ENCODE data around the gene COG5.

Gene COG5

DNA sequence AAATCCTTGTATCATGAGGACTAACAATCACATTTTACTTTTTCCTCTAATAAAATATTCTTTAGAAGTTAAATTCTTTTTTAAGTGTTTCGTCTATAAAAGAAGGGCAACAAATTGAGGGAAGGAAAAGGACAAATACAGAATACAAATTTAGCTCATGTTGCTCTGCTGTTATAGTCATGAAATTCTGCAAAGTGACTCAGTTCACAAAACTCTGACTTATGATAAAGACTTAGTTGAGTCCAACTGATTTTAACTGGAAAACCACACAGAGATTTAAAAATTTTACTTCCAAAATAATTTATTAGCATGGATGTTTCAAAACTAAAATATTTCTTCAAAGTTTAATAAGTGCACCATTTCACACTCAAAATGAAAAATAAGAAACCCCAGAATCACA is 168.9 kb downstream of the COG5 start:
- no peak for DNase-seq (ENCODE audit: low read depth in 2 of 2, low spot score in 1 of 2)

DNA sequence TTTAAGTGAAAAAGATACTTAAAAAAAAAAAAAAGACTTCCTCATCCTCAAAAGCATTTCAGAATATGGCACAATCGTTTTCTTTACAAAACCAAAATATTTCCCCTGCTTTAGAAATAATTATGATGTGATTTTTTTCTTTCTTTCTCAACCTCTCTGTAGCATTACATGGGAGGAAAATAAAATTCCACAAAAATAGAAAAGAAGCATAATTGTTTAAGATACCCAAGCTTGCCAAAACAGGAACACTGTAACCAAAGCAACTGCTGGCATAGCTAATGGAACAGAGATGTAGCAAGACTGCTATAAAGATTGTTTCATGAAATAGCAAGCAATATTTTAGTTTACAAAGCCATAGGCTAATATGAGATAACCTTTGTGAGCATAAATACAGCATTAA is 169.4 kb downstream of the COG5 start:
- no peak for DNase-seq (ENCODE audit: low read depth in 2 of 2, low spot score in 1 of 2)

DNA sequence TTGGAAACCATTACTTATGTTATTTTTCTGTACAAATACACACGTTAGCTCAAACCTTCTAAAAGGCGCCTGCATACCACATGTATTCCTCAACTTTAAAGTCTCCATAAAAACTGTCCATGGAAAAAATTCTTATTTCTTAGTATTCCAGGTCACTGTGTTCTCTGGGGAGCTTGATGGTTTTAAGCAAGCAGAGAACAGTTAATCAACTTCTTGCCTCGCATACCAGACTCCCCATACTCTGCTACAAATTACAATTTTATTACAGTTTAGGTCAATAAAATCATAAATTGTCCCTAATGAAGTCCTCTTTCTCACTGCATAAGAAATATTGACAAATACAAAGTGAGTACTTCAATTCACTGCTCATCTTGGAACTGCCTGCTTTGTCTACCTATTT is 170.9 kb downstream of the COG5 start:
- DNase-seq (ENCODE audit: low read depth in 2 of 2, low spot score in 1 of 2), result no peak

DNA sequence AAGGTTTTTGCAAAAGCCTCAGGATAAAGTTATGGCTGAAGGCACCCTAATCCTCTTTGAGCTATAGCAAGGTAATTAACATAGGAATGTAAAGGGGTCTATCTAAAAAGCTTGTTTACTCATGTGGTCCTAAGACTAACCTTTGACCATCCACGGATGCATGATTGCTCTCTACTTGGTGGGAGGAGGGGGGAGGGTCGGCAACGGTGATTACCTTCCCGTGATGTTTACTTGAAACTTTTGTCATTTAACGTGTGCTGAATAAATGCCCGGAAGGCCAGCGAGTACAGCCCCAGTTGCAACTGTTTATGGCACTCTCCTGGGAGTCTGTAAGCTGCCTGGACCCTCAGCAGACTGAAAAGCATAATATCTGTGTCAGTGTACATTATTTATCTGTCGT is 172.8 kb downstream of the COG5 start:
- DNase-seq (ENCODE audit: low read depth in 2 of 2, low spot score in 1 of 2), result no peak

DNA sequence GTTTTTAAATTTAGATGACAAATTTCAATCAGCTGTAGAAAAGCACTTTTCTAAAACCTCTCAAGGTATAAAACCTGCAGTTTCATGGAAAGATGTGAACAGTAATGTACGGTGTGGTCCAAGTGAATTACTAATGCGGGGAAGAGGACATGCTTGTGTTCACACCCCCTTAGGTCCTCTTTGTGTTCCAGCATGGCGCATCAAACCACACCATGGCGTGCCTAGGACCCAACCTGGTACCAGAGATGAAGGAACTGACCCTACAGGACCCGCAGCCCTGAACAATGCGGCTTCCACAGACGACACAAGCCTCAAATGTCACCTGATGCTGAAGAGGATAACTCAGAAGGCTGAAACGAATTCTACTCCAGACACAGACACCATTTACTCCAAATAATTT is 175.1 kb downstream of the COG5 start:
- no peak for DNase-seq (ENCODE audit: low read depth in 2 of 2, low spot score in 1 of 2)

DNA sequence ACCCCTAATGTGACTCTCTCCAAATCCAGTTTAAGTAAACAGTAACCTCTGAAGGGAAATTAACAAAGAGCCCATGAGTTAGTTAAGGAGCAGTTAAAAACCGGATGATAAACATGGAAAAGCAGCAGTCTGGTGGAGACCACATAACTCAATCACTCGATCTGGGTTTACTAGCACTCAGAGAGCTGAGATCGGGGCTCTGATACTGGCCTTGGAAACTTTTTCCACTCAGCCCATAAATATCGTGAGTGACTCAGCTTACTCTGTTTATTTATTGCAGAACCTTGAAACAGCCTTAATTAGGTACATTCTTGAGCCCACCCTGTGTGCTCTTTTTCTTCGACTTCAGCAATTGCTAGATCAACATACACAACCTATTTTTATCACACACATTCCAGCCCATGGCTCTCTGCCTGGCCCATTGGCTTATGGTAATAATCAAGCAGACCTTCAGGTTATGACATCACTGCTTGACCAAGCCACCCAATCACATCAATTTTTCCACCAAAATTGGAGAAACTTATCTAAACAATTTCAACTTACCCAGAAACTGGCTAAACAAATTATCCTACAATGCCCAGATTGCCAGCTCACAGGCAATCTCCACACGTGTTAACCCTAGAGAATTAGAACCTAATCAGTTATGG is 176.0 kb downstream of the COG5 start:
- no peak for DNase-seq (ENCODE audit: low read depth in 2 of 2, low spot score in 1 of 2)

DNA sequence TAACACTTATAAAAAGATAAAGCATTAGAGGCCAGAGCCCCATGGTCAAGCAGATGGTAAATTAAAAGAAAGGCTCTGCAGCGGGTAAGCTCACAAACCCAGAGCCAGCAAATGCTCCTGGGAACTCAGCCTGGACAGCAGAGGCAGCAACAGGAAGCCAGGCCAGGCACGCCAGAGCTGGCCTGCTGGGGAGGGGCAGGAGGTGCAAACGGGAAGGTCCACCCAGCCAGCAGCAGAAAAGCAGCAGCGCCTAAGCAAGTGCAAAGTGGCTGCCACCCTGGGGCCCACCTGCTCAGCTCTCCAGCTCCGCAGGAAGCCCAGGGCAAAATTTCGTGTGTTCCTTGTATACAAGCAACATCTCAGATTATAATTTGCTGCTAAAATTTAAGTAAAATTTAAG is 176.6 kb downstream of the COG5 start:
- no peak for DNase-seq (ENCODE audit: low read depth in 2 of 2, low spot score in 1 of 2)

DNA sequence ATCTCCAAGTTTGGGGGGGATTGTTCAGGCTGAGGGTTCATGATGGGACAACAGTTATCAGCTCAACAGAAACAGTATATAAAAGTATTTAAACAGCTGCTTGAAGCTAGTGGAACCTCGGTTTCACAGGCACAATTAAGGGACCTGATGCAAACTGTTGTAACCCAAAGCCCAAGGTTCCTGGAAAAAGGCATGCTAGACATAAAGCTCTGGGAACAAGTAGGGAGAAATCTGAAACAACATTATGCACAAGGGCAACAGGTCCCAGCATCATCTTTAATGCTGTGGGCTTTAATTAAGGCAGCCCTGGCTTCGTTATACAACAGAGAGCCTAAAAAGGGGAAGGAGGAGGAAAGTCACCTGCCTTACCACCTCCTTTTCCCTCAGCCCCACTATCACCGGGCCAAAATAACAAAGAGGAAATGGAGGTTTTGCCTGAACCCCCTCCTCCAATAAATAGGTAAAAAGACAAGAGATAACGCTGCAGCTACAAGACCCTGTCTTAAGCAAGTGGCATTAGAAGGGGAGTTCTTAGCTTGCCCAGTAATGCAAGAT is 177.1 kb downstream of the COG5 start:
- DNase-seq (ENCODE audit: low read depth in 2 of 2, low spot score in 1 of 2), result no peak

DNA sequence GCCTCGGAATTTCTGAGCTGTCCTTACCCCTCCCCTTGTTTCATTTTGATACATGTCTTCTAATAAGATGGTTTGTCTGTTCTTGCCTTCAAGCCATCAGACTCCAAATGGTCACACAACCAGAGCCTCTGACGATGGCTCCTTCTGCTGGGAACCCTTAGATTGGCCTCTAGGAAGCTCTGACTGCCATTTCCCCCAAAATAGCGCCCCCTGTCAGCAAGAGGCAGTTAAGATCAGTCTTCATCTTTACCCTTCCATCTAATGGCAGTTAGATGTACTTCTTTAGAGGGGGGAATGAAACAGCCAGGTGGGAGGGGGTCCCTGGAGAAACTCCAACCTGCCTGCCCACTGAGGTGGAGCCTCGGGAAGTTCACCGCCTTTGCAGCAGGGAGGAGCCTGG is 179.7 kb downstream of the COG5 start:
- DNase-seq (ENCODE audit: low read depth in 2 of 2, low spot score in 1 of 2), result no peak

DNA sequence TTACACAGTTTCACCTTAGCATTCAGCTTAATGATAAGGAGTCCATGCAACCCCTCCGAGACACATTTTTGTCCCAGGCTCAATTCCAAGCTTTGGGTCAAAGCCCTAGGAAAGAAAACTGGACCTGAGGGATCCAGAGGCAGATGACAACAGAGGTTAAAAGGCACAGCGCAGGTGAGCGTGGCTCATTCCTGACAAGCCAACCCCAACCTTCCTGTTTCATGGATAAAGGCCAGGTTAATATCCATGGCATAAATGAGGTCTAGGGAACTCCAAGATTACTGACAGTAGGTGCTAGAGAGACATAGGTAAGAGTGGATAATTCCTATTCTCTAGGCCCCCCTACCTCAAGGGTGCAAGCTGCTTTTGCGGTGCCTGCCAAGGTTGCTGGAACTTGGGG is 180.5 kb downstream of the COG5 start:
- DNase-seq (ENCODE audit: low read depth in 2 of 2, low spot score in 1 of 2), result no peak

DNA sequence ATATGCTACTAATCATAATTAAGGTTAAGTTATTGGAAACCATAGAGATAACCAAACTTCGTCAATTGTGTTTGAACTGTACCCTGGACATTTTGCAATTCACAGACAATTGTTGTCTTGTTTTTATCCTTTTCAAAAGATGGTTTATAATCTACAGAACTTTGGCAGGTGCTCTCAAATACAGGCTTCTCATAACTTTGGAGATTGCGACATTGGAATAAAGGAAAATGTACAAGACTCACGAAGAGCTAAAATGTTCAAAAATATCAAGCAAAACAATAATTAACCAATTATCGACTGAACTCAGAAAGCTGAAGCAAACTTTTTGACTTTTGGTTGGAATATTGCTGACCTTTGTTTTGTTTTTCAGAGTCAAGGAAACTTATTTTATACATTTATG is 182.3 kb downstream of the COG5 start:
- no peak for DNase-seq (ENCODE audit: low read depth in 2 of 2, low spot score in 1 of 2)

DNA sequence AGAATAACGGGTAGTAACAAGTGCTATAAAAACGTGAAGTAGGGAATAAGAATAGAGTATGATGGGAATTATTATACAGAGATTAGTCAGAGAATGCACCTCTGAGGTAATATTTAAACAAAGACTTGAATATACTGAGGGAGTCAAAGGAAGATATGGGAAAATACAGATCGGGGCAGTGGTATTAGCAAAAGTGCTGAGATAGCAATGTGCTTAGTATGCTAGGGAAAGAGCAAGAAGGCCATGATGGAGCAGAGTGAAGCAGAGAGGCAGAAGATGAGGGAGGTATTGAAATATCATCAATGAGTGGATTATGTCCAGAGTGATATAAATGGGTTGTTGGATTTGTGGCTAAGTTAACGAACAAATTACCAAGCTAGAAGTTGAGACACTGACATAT is 190.4 kb downstream of the COG5 start:
- DNase-seq (ENCODE audit: low read depth in 2 of 2, low spot score in 1 of 2), result no peak

DNA sequence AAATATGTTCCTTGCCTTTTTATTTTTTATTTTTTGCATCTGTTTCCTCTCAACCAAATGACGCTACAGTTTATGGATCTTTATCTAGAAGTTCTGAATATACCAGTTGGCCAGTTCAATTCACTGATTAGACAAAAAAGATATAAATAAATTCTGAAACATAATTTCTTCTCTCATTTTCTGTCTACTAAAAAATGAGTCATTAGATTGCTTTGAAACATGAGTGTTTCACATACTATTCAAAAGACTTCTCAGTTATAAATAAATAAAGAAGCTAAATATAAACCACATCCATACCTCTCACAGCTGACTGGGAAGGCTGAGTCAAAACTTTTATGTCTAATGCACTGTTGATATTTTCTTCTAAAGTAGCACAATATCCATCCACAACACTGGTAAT is 191.4 kb downstream of the COG5 start:
- DNase-seq (ENCODE audit: low read depth in 2 of 2, low spot score in 1 of 2), result no peak

DNA sequence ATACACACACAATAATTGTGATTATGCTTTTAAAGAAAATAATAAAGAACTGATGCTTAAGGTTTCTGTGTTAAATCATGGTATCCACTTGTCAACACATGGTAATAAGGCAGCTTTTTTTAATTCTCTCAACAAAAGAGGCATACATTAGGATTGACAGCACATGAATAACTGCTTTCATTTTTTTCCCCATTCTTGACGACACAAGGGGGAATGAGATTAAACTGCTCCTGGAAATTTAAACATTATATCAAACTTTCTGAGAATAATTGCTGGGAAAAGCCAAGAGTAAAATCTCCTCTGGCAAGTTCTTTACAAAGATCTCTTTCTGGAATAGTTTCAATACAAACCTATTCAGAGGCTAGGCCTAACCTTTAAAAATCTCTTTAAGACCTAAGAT is 192.9 kb downstream of the COG5 start:
- DNase-seq (ENCODE audit: low read depth in 2 of 2, low spot score in 1 of 2), result no peak

DNA sequence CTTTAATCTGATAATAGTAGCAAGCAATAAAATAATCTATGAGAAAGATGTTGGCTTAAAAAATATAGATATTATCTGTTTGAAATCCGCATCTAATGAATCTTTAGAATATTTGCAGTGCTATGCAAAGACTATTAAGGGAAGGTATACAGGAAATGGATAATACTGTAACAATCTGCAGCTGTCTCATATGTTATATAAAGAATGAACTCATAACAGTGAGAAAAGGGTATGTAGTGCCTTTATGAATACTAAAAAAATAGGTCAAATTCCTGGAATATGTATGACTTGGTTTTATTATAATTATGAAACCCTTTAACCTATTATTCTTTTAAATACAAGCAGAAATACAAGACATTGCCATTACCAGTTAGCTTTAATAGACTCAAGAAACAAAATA is 198.9 kb downstream of the COG5 start:
- no peak for DNase-seq (ENCODE audit: low read depth in 2 of 2, low spot score in 1 of 2)

DNA sequence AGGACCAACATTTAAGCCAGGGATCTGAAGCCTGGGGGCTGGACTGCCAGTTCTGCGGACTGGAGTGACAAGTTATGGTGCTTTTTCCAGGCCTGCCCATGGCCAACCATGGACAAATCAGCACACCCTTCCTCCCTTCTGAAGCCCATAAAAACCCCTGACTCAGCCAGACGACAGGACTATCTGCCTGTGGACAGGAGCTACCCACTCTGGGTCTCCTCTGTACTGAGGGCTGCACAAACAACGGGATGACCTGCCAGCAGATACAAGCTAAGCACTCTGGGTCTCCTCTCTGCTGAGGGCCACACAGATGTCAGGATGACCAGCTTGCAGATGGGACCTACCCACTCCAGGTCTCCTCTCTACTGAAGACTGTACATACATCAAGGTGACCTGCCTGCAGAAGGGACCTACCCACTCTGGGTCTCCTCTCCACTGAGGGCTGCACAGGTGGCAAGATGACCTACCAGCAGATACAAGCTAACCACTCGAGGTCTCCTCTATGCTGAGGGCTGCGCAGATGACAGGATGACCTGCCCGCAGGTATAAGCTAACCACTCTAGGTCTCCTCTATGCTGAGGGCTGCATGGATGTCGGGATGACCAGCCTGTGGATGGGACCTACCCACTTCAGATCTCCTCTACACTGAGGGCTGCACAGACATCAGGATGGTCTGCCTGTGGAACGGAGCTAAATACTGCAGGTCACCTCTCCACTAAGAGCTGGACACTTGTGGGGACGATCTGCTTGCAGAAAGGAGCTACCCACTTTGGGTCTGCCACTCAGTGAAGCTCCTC is 204.0 kb downstream of the COG5 start:
- no peak for DNase-seq (ENCODE audit: low read depth in 2 of 2, low spot score in 1 of 2)

DNA sequence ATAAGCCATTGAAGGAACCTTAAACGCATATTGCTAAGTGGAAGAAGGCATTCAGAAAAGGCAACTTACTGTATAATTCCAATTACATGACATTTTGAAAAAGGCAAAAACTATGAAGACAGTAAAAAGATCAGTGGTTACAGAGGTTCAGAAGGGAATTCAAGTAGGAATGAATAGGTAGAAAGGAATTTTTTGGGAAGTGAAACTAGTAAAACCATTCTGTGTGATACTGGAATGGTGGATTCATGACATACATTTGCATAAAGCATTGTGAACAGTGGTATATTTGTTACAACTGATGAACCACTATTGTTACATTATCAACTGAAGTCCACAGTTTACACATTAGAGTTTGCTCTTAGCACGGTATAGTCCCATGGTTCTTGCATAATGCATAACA is 208.1 kb downstream of the COG5 start:
- DNase-seq (ENCODE audit: low read depth in 2 of 2, low spot score in 1 of 2), result no peak

DNA sequence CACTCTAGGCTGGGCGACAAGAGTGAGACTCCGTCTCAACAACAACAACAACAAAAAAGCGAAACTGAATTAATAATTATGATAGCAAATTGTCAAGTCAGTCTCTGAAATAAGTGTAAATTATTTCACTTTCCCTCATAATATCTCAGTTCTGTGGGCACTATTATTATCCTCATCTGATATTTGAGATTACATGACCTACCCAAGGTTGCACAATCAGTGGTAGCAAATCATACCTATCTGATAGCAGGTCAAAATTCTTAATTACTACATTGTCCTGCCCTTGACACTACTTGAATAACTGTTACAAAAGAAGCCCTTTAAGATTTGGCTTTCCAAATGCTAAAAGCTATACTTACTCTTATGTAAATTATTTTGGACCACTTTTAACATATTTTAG is 209.1 kb downstream of the COG5 start:
- DNase-seq (ENCODE audit: low read depth in 2 of 2, low spot score in 1 of 2), result no peak

DNA sequence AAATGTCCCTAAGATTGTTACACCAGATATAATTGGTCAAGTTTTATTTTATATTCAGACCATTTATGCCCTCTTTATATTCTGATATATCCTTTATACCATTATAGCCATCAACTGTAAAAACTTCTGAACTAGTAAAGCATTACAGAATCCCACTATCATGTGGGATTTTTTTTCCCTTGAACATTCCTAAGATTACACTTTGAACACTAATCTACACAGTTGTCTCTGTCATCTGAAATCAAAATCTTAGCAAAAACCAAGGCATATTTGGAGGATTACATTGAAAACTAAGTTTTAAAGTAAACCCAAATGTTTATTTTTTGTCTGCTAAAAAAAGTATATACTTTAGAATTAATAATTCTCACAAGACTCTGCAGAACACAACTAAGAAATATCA is 210.0 kb downstream of the COG5 start:
- no peak for DNase-seq (ENCODE audit: low read depth in 2 of 2, low spot score in 1 of 2)

DNA sequence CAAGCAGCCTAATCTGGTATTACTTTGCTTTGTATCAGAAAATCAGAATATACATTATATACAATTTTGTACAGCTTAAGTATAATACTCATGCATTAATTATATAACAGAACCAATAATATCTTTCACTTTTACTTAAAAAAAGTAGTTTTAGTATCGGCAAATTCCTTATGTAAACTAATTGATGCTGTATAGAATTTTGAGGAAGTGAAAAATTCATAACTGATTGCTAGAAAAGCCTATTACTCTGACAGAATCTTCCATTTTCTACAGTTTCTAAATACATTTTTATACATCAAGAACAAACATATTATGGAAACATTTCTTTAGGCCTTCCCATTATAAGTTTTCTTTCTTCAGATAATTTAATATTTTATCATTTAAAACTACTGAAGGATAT is 217.8 kb downstream of the COG5 start:
- no peak for DNase-seq (ENCODE audit: low read depth in 2 of 2, low spot score in 1 of 2)

DNA sequence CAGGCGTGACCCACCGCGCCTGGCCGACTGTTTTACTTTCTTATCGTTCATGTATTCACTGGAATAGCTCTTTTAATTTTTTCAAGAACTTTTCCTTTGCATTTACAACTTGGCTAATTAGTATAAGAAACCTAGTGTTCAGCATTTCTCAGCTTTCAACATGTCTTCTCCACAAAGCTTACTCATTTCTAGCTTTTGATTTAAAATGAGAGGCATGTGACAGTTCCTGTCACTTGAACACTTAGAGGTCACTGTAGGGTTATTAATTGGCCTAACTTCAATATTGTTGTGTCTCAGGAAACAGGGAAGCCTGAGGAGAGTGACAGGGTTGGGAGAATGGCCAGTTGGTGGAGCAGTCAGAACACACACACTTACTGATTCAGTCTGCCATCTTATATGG is 218.9 kb downstream of the COG5 start:
- DNase-seq (ENCODE audit: low read depth in 2 of 2, low spot score in 1 of 2), result no peak

DNA sequence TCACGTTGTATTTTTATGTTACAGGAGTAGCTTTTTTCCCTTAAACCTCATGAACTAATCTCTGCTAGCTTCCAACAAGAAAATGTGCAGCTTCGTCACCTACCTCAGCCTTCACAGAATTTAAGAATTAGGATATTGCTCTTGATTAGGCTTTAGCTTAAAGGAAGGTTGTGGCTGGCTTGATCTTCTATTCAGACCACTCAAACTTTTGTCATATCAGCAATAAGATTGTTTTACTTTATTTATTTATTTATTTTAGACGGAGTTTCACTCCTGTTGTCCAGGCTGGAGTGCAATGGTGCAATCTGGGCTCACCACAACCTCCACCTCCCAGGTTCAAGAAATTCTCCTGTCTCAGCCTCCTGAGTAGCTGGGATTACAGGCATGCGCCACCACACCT is 219.4 kb downstream of the COG5 start:
- DNase-seq (ENCODE audit: low read depth in 2 of 2, low spot score in 1 of 2), result no peak

DNA sequence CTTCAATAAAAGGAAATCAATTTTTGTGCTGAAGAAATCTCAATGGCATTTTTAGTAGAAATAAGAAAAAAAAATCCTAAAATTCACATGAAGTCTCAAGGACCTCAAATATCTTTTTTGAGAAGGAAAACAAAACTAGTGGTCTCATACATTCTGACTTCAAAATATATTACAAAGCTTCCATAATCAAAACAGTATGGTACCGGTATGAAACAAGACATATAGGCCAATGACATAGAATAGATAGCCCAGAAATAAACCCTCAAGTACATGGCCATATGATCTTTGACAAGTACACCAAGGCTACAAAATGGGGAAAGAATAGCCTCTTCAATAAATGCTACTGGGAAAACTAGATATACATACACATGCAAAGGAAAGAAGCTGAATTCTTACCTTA is 225.6 kb downstream of the COG5 start:
- DNase-seq (ENCODE audit: low read depth in 2 of 2, low spot score in 1 of 2), result no peak
